HCT116 (cell line): Measurements from ENCODE around the gene SMAD9. TPM values are rescaled to one million over a fixed set of nuclear protein-coding genes. Genes with fewer than 3 reads are reported as not detected.

Source experiments
- ATAC-seq: fragments of 200-7000 bp; cut with Tn5 transposase; 2 replicates; pipeline ENCODE4 v1.9.1; 2020; ENCODE audit warnings: mild to moderate bottlenecking, moderate library complexity
- BruUV-seq: library from RNA; stranded (reverse); fragments of 400-500 nt; replicated peaks from 2 replicates; lab custom pipeline; 2021; lab: Mats Ljungman, UMichigan
- CTCF ChIA-PET: fragments of 300-600 bp; sonication (Branson Sonifier 250); formaldehyde crosslinking; loops from one replicate; lab custom pipeline; 2021; ENCODE audit warnings: antibody characterized with exemption; lab: Charles Lee
- POLR2A ChIA-PET: fragments of 300-600, 350-600 bp; sonication (Branson Sonifier 250); formaldehyde crosslinking; loops from one replicate; lab custom pipeline; 2021; ENCODE audit warnings: antibody characterized with exemption; lab: Charles Lee
- RAD21 ChIA-PET, 2 experiments: fragments of 300-600 bp; sonication (Branson Sonifier 250); formaldehyde crosslinking; loops; one replicate each; lab custom pipeline; 2023; ENCODE audit warnings: low total read pairs in 2 of 2; ENCODE audit not compliant: uncharacterized antibody in 2 of 2, unreplicated experiment in 2 of 2, low non-redundant PET in 1 of 2; lab: Charles Lee
- DNase-seq: peaks from one replicate; pipeline ENCODE4 v3.0.0-alpha.2; 2010; ENCODE audit warnings: low read depth, low spot score
- H2AFZ ChIP-seq: fragments of 200-600 bp; shearing (Covaris generic), sonication (generic); 2 replicates; pipeline ENCODE4 v1.6.1; 2017; ENCODE audit warnings: low read depth, mixed run types, mixed read lengths, antibody characterized with exemption, low read length; ENCODE audit not compliant: poor library complexity, severe bottlenecking
- H3K27ac ChIP-seq: 2 replicates; pipeline ENCODE4 v1.5.1; 2012; ENCODE audit warnings: low read depth, low read length
- H3K27me3 ChIP-seq: fragments of 200-600 bp; sonication (generic); 2 replicates; pipeline ENCODE4 v1.6.1; 2016; ENCODE audit warnings: mixed run types, low read length, mixed read lengths; ENCODE audit not compliant: insufficient read depth
- H3K36me3 ChIP-seq, 2 experiments: fragments of 200-500 bp in 1 of 2; fragments of 200-600 bp in 1 of 2; sonication (Bioruptor generic) in 1 of 2; sonication (generic) in 1 of 2; 2 replicates each; pipeline versions ENCODE4 v1.5.1 to v1.6.1; 2014 to 2016; ENCODE audit warnings: low read length in 2 of 2, inconsistent platforms in 1 of 2, mixed read lengths in 1 of 2, mixed run types in 1 of 2; ENCODE audit not compliant: insufficient read depth in 2 of 2, control insufficient read depth in 1 of 2
- H3K4me1 ChIP-seq, 2 experiments: fragments of 200-600 bp in 1 of 2; sonication (generic) in 1 of 2; 2 replicates each; pipeline versions ENCODE4 v1.5.1 to v1.6.1; 2012 to 2017; ENCODE audit warnings: low read length in 2 of 2, inconsistent platforms in 1 of 2, mild to moderate bottlenecking in 1 of 2, mixed read lengths in 1 of 2, mixed run types in 1 of 2, moderate library complexity in 1 of 2; ENCODE audit not compliant: insufficient read depth in 2 of 2, control insufficient read depth in 1 of 2
- H3K4me2 ChIP-seq: fragments of 200-600 bp; sonication (generic); 2 replicates; pipeline ENCODE4 v1.6.1; 2017; ENCODE audit warnings: mixed run types, low read length, mixed read lengths
- H3K4me3 ChIP-seq, 2 experiments: fragments of 200-600 bp in 1 of 2; sonication (generic) in 1 of 2; replicated peaks in 1 of 2; 2 replicates each; pipeline ENCODE4 v1.5.1; 2011 to 2016; ENCODE audit warnings: low read length in 2 of 2, control low read depth in 1 of 2, low read depth in 1 of 2, mild to moderate bottlenecking in 1 of 2, mixed read lengths in 1 of 2, mixed run types in 1 of 2
- H3K79me2 ChIP-seq: fragments of 200-600 bp; sonication (generic); 2 replicates; pipeline ENCODE4 v1.6.1; 2017; ENCODE audit warnings: mild to moderate bottlenecking, mixed run types, low read length, moderate library complexity, mixed read lengths; ENCODE audit not compliant: insufficient read depth
- H3K9ac ChIP-seq: fragments of 200-600 bp; sonication (generic); 2 replicates; pipeline ENCODE4 v1.6.1; 2016; ENCODE audit warnings: low read length, mixed read lengths
- H3K9me2 ChIP-seq: fragments of 200-600 bp; sonication (generic), shearing (Covaris generic); 2 replicates; pipeline ENCODE4 v1.6.1; 2017; ENCODE audit warnings: mixed run types, mild to moderate bottlenecking, moderate library complexity; ENCODE audit not compliant: insufficient read depth
- H3K9me3 ChIP-seq, 2 experiments: fragments of 200-500 bp in 1 of 2; fragments of 200-600 bp in 1 of 2; sonication (Bioruptor generic) in 1 of 2; sonication (generic) in 1 of 2; 2 replicates each; pipeline ENCODE4 v1.6.1; 2014 to 2017; ENCODE audit warnings: low read length in 2 of 2, mixed read lengths in 2 of 2, inconsistent platforms in 1 of 2, low read depth in 1 of 2, mild to moderate bottlenecking in 1 of 2, mixed run types in 1 of 2, moderate library complexity in 1 of 2; ENCODE audit not compliant: control insufficient read depth in 1 of 2, insufficient read depth in 1 of 2
- H4K20me1 ChIP-seq: fragments of 200-600 bp; sonication (generic), shearing (Covaris generic); 2 replicates; pipeline ENCODE4 v1.6.1; 2017; ENCODE audit warnings: mixed run types, mild to moderate bottlenecking, moderate library complexity; ENCODE audit not compliant: insufficient read depth
- CBX3 ChIP-seq: IDR thresholded peaks from 2 replicates; pipeline ENCODE4 v1.6.1; 2012; ENCODE audit warnings: low read depth
- CTCF ChIP-seq, 3 experiments: fragments of 200-600 bp in 1 of 3; sonication (generic) in 1 of 3; IDR thresholded peaks in 2 of 3; conservative IDR thresholded peaks in 1 of 3; 2 replicates each; pipeline ENCODE4 v1.5.1; 2012 to 2017; ENCODE audit warnings: low read depth in 2 of 3, low read length in 2 of 3, antibody characterized with exemption in 1 of 3, borderline replicate concordance in 1 of 3, control low read depth in 1 of 3, mild to moderate bottlenecking in 1 of 3, mixed read lengths in 1 of 3, mixed run types in 1 of 3, moderate library complexity in 1 of 3; ENCODE audit not compliant: insufficient read depth in 1 of 3
- ELF1 ChIP-seq: IDR thresholded peaks from 2 replicates; pipeline ENCODE4 v1.6.1; 2012; ENCODE audit warnings: low read depth, borderline replicate concordance
- EZH2 ChIP-seq: fragments of 200-600 bp; sonication (generic); IDR thresholded peaks from 2 replicates; pipeline ENCODE4 v1.6.1; 2017; ENCODE audit warnings: antibody characterized with exemption, mixed run types
- EZH2phosphoT487 ChIP-seq: fragments of 200-600 bp; IDR thresholded peaks from 2 replicates; pipeline ENCODE4 v1.6.1; 2018; ENCODE audit warnings: antibody characterized with exemption, borderline replicate concordance
- JUND ChIP-seq: IDR thresholded peaks from 2 replicates; pipeline ENCODE4 v1.6.1; 2012
- MAX ChIP-seq: IDR thresholded peaks from 2 replicates; pipeline ENCODE4 v1.6.1; 2012
- POLR2AphosphoS5 ChIP-seq: IDR thresholded peaks from 2 replicates; pipeline ENCODE4 v1.6.1; 2011; ENCODE audit warnings: mild to moderate bottlenecking, low read depth, low read length, moderate library complexity
- REST ChIP-seq: IDR thresholded peaks from 2 replicates; pipeline ENCODE4 v1.6.1; 2012; ENCODE audit warnings: low read depth
- SIN3A ChIP-seq: IDR thresholded peaks from 2 replicates; pipeline ENCODE4 v1.6.1; 2012; ENCODE audit warnings: low read depth
- SRF ChIP-seq: IDR thresholded peaks from 2 replicates; pipeline ENCODE4 v1.6.1; 2012; ENCODE audit warnings: low read depth
- ZBTB33 ChIP-seq: IDR thresholded peaks from 2 replicates; pipeline ENCODE4 v1.6.1; 2011; ENCODE audit warnings: mild to moderate bottlenecking, low read length, moderate library complexity; ENCODE audit not compliant: insufficient replicate concordance; ENCODE audit errors: extremely low read depth
- ZNF274 ChIP-seq: fragments of 200-500 bp; sonication (Bioruptor generic); IDR thresholded peaks from 2 replicates; pipeline ENCODE4 v1.6.1; 2014; ENCODE audit warnings: mild to moderate bottlenecking, low read depth, low read length, inconsistent platforms
- intact Hi-C: fragments of 100-400 bp; cut with micrococcal nuclease; formaldehyde crosslinking; loops from 2 replicates; pipeline ENCODE4 v1.10.0; 2022
- total RNA-seq: library from RNA; stranded (reverse); gene quantifications from one replicate; pipeline ENCODE4 v1.2.1, GENCODE V29; 2021; ENCODE audit not compliant: unreplicated experiment

Gene SMAD9
- total RNA-seq, 1 experiment from 2014 or later, result 4.3 TPM

- BruUV-seq, result no TSS peak
- intact Hi-C loops, result no loop called here
- TF ChIP-seq SRF (no peak), JUND (no peak), ELF1 (no peak), POLR2AphosphoS5 (no peak)
- no peaks in the 10 kb centered on the region for H3K36me3 ChIP-seq
- RAD21 ChIA-PET, result no interaction called here
- H3K4me3 ChIP-seq, result no peak overlapping the region
- CTCF ChIA-PET, result no interaction called here
- H3K9me3 ChIP-seq, result no peaks in the 10 kb centered on the region
- H3K79me2 ChIP-seq, result no peaks in the 10 kb centered on the region
- H2AFZ ChIP-seq, result no peak overlapping the region
- no peak overlapping the region for H3K4me2 ChIP-seq
- no peak overlapping the region for H3K9ac ChIP-seq
- no peaks in the 10 kb centered on the region for H3K27me3 ChIP-seq
- DNase-seq (no peak), ATAC-seq (no peak)
- H3K4me1 ChIP-seq, result no peaks in the 10 kb centered on the region
- H3K27ac ChIP-seq, result no peak overlapping the region
- POLR2A ChIA-PET, result no interaction called here
- no peaks in the 10 kb centered on the region for H4K20me1 ChIP-seq
- H3K9me2 ChIP-seq, result no peaks in the 10 kb centered on the region
Observed at GRCh38 chr13:36891752-36892151, 28.3 kb downstream of the SMAD9 start.

DNA sequence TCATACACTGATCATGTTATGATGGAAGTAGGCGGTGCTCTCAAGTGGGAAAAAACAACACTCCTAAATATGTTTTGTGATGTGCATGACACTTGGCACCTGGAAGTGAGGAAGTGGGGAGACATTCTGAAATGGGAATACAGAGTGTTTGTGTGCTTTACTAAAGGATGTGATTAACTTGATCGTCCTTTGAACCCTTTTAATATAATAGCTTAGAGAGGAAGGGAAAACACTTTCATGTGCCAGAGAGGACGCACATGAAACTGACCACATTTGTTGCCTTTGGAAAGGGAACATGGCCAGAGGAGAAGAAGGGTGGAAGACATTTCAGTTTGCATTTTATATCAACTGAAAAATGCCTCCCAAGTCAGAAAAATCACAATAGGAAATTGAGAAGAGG lies 31.4 kb downstream of the SMAD9 start:
- Histone ChIP-seq H3K4me1 (no peaks in the 10 kb centered on the region), H2AFZ (no peak overlapping the region), H3K9me2 (no peaks in the 10 kb centered on the region), H3K9ac (no peak overlapping the region), H3K27me3 (no peaks in the 10 kb centered on the region), H3K79me2 (no peaks in the 10 kb centered on the region), H4K20me1 (no peaks in the 10 kb centered on the region), H3K27ac (no peak overlapping the region), H3K36me3 (no peaks in the 10 kb centered on the region), H3K9me3 (no peaks in the 10 kb centered on the region), H3K4me3 (no peak overlapping the region), H3K4me2 (no peak overlapping the region)
- ATAC-seq, result no peak
- CTCF ChIA-PET, result no interaction called here
- RAD21 ChIA-PET, result no interaction called here
- no peak for DNase-seq
- POLR2A ChIA-PET, result no interaction called here
- intact Hi-C loops, result no loop called here
- BruUV-seq, result no TSS peak
- TF ChIP-seq MAX (no peak), SIN3A (no peak), ELF1 (no peak), CTCF (IDR thresholded peaks at IDR 0.05 in 2 of 3, conservative IDR thresholded peaks at IDR 0.05 in 1 of 3; ENCODE audit: borderline replicate concordance in 1 of 3, insufficient read depth in 1 of 3, low read depth in 2 of 3, low read length in 2 of 3) (no peak), REST (no peak), ZBTB33 (no peak), EZH2phosphoT487 (no peak), ZNF274 (no peak), CBX3 (no peak), JUND (no peak), EZH2 (no peak)
